IMR-90 (cell line): ENCODE data around the gene USP47. TPM values are rescaled to one million over a fixed set of nuclear protein-coding genes. Genes with fewer than 3 reads are reported as not detected.

Source experiments
- ATAC-seq: fragments of 200-7000 bp; cut with Tn5 transposase; 2 replicates; pipeline ENCODE4 v1.9.1; 2020; ENCODE audit warnings: low read depth, mild to moderate bottlenecking, moderate library complexity
- BruUV-seq: library from RNA; stranded (reverse); fragments of 400-500 nt; replicated peaks from 2 replicates; lab custom pipeline; 2021; lab: Mats Ljungman, UMichigan
- CTCF ChIA-PET: fragments of 300-600 bp; formaldehyde crosslinking; extraction: SDS; loops from one replicate; lab custom pipeline; 2021; ENCODE audit warnings: antibody characterized with exemption; lab: Yijun Ruan, JAX
- POLR2A ChIA-PET: fragments of 300-600 bp; sonication (Branson Sonifier 250); formaldehyde crosslinking; loops from one replicate; lab custom pipeline; 2022; ENCODE audit warnings: antibody characterized with exemption; ENCODE audit not compliant: unreplicated experiment; lab: Charles Lee
- DNase-seq: peaks from one replicate; pipeline ENCODE4 v3.0.0; 2013
- H2AFZ ChIP-seq: replicated peaks from 2 replicates; pipeline ENCODE3; 2013; ENCODE audit warnings: low read length, mild to moderate bottlenecking; ENCODE audit not compliant: poor library complexity
- H2AK5ac ChIP-seq: 2 replicates; pipeline ENCODE4 v1.6.1; 2013; ENCODE audit warnings: low read depth, low read length, inconsistent platforms
- H2AK9ac ChIP-seq: replicated peaks from 2 replicates; pipeline ENCODE3; 2013; ENCODE audit warnings: mild to moderate bottlenecking, low read depth, low read length, moderate library complexity; ENCODE audit not compliant: poor library complexity
- H2BK120ac ChIP-seq: 2 replicates; pipeline ENCODE4 v1.6.1; 2013; ENCODE audit warnings: low read depth, low read length, inconsistent platforms
- H2BK15ac ChIP-seq: 3 replicates; pipeline ENCODE4 v1.6.1; 2013; ENCODE audit warnings: low read depth, low read length, inconsistent platforms
- H2BK20ac ChIP-seq: 2 replicates; pipeline ENCODE4 v1.6.1; 2013; ENCODE audit warnings: low read depth, mild to moderate bottlenecking, inconsistent platforms, low read length, moderate library complexity
- H2BK5ac ChIP-seq: 2 replicates; pipeline ENCODE4 v1.6.1; 2013; ENCODE audit warnings: mild to moderate bottlenecking, low read depth, low read length, inconsistent platforms; ENCODE audit not compliant: poor library complexity, severe bottlenecking
- H3K14ac ChIP-seq: replicated peaks from 2 replicates; pipeline ENCODE4 v1.6.1; 2013; ENCODE audit warnings: low read depth, low read length, inconsistent platforms
- H3K18ac ChIP-seq: 2 replicates; pipeline ENCODE4 v1.6.1; 2013; ENCODE audit warnings: low read depth, low read length, control low read depth
- H3K23ac ChIP-seq: 2 replicates; pipeline ENCODE4 v1.6.1; 2013; ENCODE audit warnings: low read depth, low read length, inconsistent platforms
- H3K27ac ChIP-seq: 2 replicates; pipeline ENCODE4 v1.5.1; 2013; ENCODE audit warnings: mild to moderate bottlenecking, control low read depth, low read length; ENCODE audit not compliant: insufficient read depth
- H3K27me3 ChIP-seq: 2 replicates; pipeline ENCODE4 v1.6.1; 2013; ENCODE audit warnings: low read length; ENCODE audit not compliant: control insufficient read depth, insufficient read depth
- H3K36me3 ChIP-seq: 2 replicates; pipeline ENCODE4 v1.6.1; 2013; ENCODE audit warnings: low read length, mixed read lengths; ENCODE audit not compliant: control insufficient read depth, insufficient read depth
- H3K4ac ChIP-seq: 2 replicates; pipeline ENCODE4 v1.6.1; 2013; ENCODE audit warnings: low read depth, low read length, inconsistent platforms
- H3K4me1 ChIP-seq: 2 replicates; pipeline ENCODE4 v1.6.1; 2013; ENCODE audit warnings: low read length, mixed read lengths; ENCODE audit not compliant: control insufficient read depth, insufficient read depth
- H3K4me2 ChIP-seq: 2 replicates; pipeline ENCODE4 v1.6.1; 2013; ENCODE audit warnings: low read depth, mild to moderate bottlenecking, control low read depth, low read length, moderate library complexity
- H3K4me3 ChIP-seq: 2 replicates; pipeline ENCODE4 v1.5.1; 2013; ENCODE audit warnings: low read depth, mild to moderate bottlenecking, control low read depth, low read length, moderate library complexity; ENCODE audit not compliant: insufficient read depth
- H3K56ac ChIP-seq: 2 replicates; pipeline ENCODE4 v1.6.1; 2013; ENCODE audit warnings: low read length, inconsistent platforms; ENCODE audit not compliant: insufficient read depth; ENCODE audit errors: extremely low read depth
- H3K79me1 ChIP-seq, 2 experiments: 2 replicates each; pipeline ENCODE4 v1.6.1; 2013; ENCODE audit warnings: low read length in 2 of 2, inconsistent platforms in 1 of 2, low read depth in 1 of 2
- H3K9ac ChIP-seq: 2 replicates; pipeline ENCODE4 v1.6.1; 2013; ENCODE audit warnings: low read depth, low read length, control low read depth
- H3K9me1 ChIP-seq: 2 replicates; pipeline ENCODE4 v1.6.1; 2013; ENCODE audit warnings: low read length, inconsistent platforms; ENCODE audit not compliant: insufficient read depth
- H3K9me3 ChIP-seq: 2 replicates; pipeline ENCODE4 v1.6.1; 2013; ENCODE audit warnings: low read length; ENCODE audit not compliant: control insufficient read depth, insufficient read depth
- H4K20me1 ChIP-seq: 2 replicates; pipeline ENCODE4 v1.6.1; 2013; ENCODE audit warnings: low read length, inconsistent platforms; ENCODE audit not compliant: insufficient read depth
- H4K5ac ChIP-seq: 2 replicates; pipeline ENCODE4 v1.6.1; 2013; ENCODE audit warnings: mild to moderate bottlenecking, low read depth, low read length, control low read depth
- H4K8ac ChIP-seq, 2 experiments: 2 replicates each; pipeline ENCODE4 v1.6.1; 2013; ENCODE audit warnings: low read depth in 2 of 2, low read length in 2 of 2, control low read depth in 1 of 2, inconsistent platforms in 1 of 2
- H4K91ac ChIP-seq: 2 replicates; pipeline ENCODE4 v1.6.1; 2013; ENCODE audit warnings: low read depth, low read length, inconsistent platforms; ENCODE audit not compliant: insufficient read depth
- BHLHE40 ChIP-seq: fragments of 150-350 bp; IDR thresholded peaks from 2 replicates; pipeline ENCODE4 v1.6.1; 2016; ENCODE audit warnings: mild to moderate bottlenecking, low read depth, low read length
- CEBPB ChIP-seq: IDR thresholded peaks from 2 replicates; pipeline ENCODE4 v1.6.1; 2012; ENCODE audit warnings: low read depth, low read length, improper control_type of control experiment
- CHD1 ChIP-seq: IDR thresholded peaks from 2 replicates; pipeline ENCODE4 v1.6.1; 2012; ENCODE audit warnings: low read depth, low read length, improper control_type of control experiment
- CTCF ChIP-seq: conservative IDR thresholded peaks from 2 replicates; pipeline ENCODE4 v1.5.1; 2012; ENCODE audit warnings: mild to moderate bottlenecking, low read depth, low read length, improper control_type of control experiment
- ELK1 ChIP-seq: fragments of 150-350 bp; IDR thresholded peaks from 2 replicates; pipeline ENCODE4 v1.6.1; 2016; ENCODE audit warnings: low read depth, mild to moderate bottlenecking, low read length, moderate library complexity, borderline replicate concordance
- FOS ChIP-seq: fragments of 150-350 bp; IDR thresholded peaks from 2 replicates; pipeline ENCODE4 v1.6.1; 2016; ENCODE audit warnings: low read depth, low read length
- MAFK ChIP-seq: IDR thresholded peaks from 2 replicates; pipeline ENCODE4 v1.6.1; 2012; ENCODE audit warnings: low read depth, low read length, improper control_type of control experiment
- MAZ ChIP-seq: IDR thresholded peaks from 2 replicates; pipeline ENCODE4 v1.6.1; 2012; ENCODE audit warnings: low read depth, mild to moderate bottlenecking, low read length, improper control_type of control experiment, moderate library complexity, borderline replicate concordance
- MXI1 ChIP-seq: IDR thresholded peaks from 2 replicates; pipeline ENCODE4 v1.6.1; 2012; ENCODE audit warnings: low read depth, mild to moderate bottlenecking, low read length, moderate library complexity, borderline replicate concordance
- POLR2A ChIP-seq: IDR thresholded peaks from 2 replicates; pipeline ENCODE4 v1.6.1; 2012; ENCODE audit warnings: mild to moderate bottlenecking, low read depth, low read length
- RAD21 ChIP-seq: IDR thresholded peaks from 2 replicates; pipeline ENCODE4 v1.6.1; 2012; ENCODE audit warnings: low read length, improper control_type of control experiment
- RCOR1 ChIP-seq: IDR thresholded peaks from 2 replicates; pipeline ENCODE4 v1.6.1; 2012; ENCODE audit warnings: mild to moderate bottlenecking, low read length, improper control_type of control experiment; ENCODE audit not compliant: insufficient replicate concordance
- RFX5 ChIP-seq: IDR thresholded peaks from 2 replicates; pipeline ENCODE4 v1.8.0; 2012; ENCODE audit warnings: low read depth, mild to moderate bottlenecking, low read length, moderate library complexity
- SMC3 ChIP-seq: fragments of 150-350 bp; IDR thresholded peaks from 2 replicates; pipeline ENCODE4 v1.6.1; 2016; ENCODE audit warnings: low read depth, mild to moderate bottlenecking, antibody characterized with exemption, low read length, moderate library complexity
- USF2 ChIP-seq: fragments of 150-350 bp; IDR thresholded peaks from 2 replicates; pipeline ENCODE4 v1.6.1; 2017; ENCODE audit warnings: mild to moderate bottlenecking, antibody characterized with exemption, low read length, low read depth
- WGBS, 2 experiments: methylation state at CpG; one replicate each; pipeline versions ENCODE4 v1.1.5 to v1.1.7; 2013; ENCODE audit warnings: missing lambda C conversion rate in 2 of 2; ENCODE audit not compliant: insufficient read length in 1 of 2; ENCODE audit errors: extremely low coverage in 2 of 2; 5-methylcytosine and 5-hydroxymethylcytosine counted together
- dilution Hi-C: fragments of 300-500 bp; cut with HindIII; formaldehyde crosslinking; loops from one replicate; pipeline ENCODE4 v1.14.3; 2018; ENCODE audit warnings: low sequenced_read_pairs; ENCODE audit not compliant: unreplicated experiment
- in situ Hi-C: fragments of 300-500 bp; cut with MboI; formaldehyde crosslinking; loops from 3 replicates; pipeline ENCODE4 v1.14.3; 2019; ENCODE audit warnings: low sequenced_read_pairs, inconsistent platforms, mixed read lengths
- intact Hi-C: fragments of 100-400 bp; cut with micrococcal nuclease; formaldehyde crosslinking; loops from 2 replicates; pipeline ENCODE4 v1.10.0; 2022
- polyA plus RNA-seq, 3 experiments: library from polyadenylated mRNA; depleted of rRNA; stranded (reverse); fragments of >200 nt; gene quantifications; 2 replicates each; pipeline ENCODE4 v1.2.3, GENCODE V29; 2012; ENCODE audit warnings: low replicate concordance in 1 of 3
- total RNA-seq: library from RNA; depleted of rRNA; stranded (reverse); fragments of >200 nt; gene quantifications from 2 replicates; pipeline ENCODE4 v1.2.3, GENCODE V29; 2012

Gene USP47
- total and polyA plus RNA-seq, 2 of the 4 experiments (the other 2 are of a cell fraction): 15.0 to 110 TPM

GRCh38 chr11:11971906-11972547 lies 130.3 kb downstream of the USP47 start:
- Histone ChIP-seq H3K9me1 (peaks cover 52% of the 10 kb centered on the region), H3K4me2 (no peak overlapping the region), H3K9me3 (no peaks in the 10 kb centered on the region), H3K27ac (no peak overlapping the region), H3K23ac (peak overlapping the region; percentile 54; the same call in 1 of the 2 replicates), H2AFZ (no peak overlapping the region), H4K8ac (peak overlapping the region in 1 of 2 experiments; percentile 11; a peak in 1 of 4 replicates), H2BK20ac (peak overlapping the region; percentile 40; the same call in 1 of the 2 replicates), H3K56ac (no peak overlapping the region; the same call in 1 of the 2 replicates), H3K79me1 (peaks cover 52 to 94% of the 10 kb centered on the region in 2 experiments), H3K4ac (peak overlapping the region; percentile 73), H3K27me3 (no peaks in the 10 kb centered on the region), H4K91ac (peak overlapping the region; percentile 22; the same call in 1 of the 2 replicates), H2BK120ac (peak overlapping the region; percentile 66; the same call in 1 of the 2 replicates), H4K5ac (no peak overlapping the region), H2BK5ac (no peak overlapping the region), H4K20me1 (peaks cover 13% of the 10 kb centered on the region; the same call in 1 of the 2 replicates), H3K9ac (no peak overlapping the region), H2BK15ac (peak overlapping the region; percentile 43; the same call in 1 of the 3 replicates), H3K18ac (no peak overlapping the region), H2AK9ac (peak overlapping the region; percentile 63), H2AK5ac (peak overlapping the region; percentile 89), H3K36me3 (peaks cover 22% of the 10 kb centered on the region), H3K4me3 (no peak overlapping the region), H3K4me1 (peaks cover 39% of the 10 kb centered on the region), H3K14ac (peak overlapping the region; percentile 42)
- intact Hi-C loops (no loop called here), dilution Hi-C loops (no loop called here), in situ Hi-C loops (no loop called here)
- POLR2A ChIA-PET: no interaction called here
- no TSS peak for BruUV-seq
- CTCF ChIA-PET: interaction anchor here (0.6 kb wide), 1 partner anchor 35 kb away, joined by 3 read pairs; no protein-coding TSS in a partner anchor
- TF ChIP-seq FOS (no peak), SMC3 (no peak), CHD1 (no peak), RFX5 (no peak), CTCF (no peak), RCOR1 (no peak), USF2 (no peak), POLR2A (no peak), ELK1 (no peak), CEBPB (no peak), MAZ (no peak), RAD21 (no peak), MXI1 (no peak), BHLHE40 (no peak), MAFK (no peak)
- ATAC-seq: no peak
- DNase-seq: no peak
- no CpG with 5 or more reads among the region's 5 CpGs for WGBS, 2 experiments
